Activated naive CD4-positive, alpha-beta T cell (primary cell): ENCODE results near the gene COPB1.
A peak's percentile ranks its signal among the peaks of the same experiment; 100 is the strongest.

ENCODE experiments used
- DNase-seq, 4 experiments: peaks; one replicate each; lab custom pipeline; 2025; lab: John Stamatoyannopoulos, UW

The COPB1 gene

DNA sequence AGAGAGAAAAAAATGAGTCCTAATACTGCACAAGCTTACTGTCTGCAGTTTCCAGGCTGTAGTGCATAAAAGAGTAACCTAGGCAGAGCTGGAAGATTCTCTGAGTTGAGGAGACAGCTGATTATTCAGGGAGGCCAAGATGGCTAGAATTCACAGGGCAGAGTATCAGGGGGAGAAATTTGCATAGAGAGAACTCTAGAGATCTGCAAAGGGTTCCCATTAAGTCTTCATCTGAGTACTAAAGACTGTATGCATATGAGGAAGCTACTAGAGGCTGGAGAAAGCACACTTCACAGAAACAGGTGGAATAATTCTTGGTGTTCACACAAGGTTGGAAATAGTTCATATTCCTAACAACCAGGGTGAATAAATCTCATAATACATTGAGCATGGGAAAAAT is 74.0 kb downstream of the COPB1 start:
- no peak for DNase-seq

GRCh38 chr11:14424096-14424495 is 75.5 kb downstream of the COPB1 start:
- DNase-seq = no peak

- DNase-seq = no peak
These were observed 76.0 kb downstream of the COPB1 start for GRCh38 chr11:14423633-14424032.

- DNase-seq = no peak
These were observed 76.8 kb downstream of the COPB1 start for GRCh38 chr11:14422814-14423182.

DNA sequence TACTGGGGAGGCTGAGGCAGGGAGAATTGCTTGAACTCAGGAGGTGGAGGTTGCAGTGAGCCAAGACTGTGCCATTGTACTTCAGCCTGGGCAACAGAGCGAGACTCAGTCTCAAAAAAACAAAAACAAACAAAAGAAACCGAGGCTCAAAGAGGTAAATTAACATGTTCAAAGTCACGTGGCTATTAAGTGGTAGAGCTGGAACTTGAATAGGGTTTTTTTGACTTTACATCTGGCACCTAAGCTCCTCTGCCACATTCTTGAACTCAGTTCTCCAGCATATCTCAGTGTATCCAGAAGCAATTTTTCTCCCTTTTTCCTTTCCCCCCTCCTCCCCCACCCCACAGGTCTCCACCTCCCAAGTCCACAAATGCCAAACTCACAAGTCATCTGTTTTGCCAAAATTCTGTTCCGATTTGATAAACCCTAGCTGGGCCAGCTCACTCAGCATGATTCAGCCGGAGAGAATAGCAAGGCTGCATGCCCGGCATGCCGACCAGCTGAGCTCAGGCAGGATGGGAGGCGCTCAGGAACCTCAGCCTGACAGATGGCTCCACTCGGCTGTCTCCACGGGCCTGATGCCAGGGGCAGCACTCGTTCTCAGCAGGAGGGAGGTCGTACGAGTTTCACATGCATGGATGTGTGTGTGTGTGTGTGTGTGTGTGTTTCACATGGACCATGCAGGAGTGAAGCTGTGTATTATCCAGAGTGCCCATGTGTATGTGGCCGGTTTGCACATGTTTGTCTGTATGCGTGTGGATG is 77.4 kb downstream of the COPB1 start:
- peak in 1 of 4 experiments; percentile 3 for DNase-seq

DNA sequence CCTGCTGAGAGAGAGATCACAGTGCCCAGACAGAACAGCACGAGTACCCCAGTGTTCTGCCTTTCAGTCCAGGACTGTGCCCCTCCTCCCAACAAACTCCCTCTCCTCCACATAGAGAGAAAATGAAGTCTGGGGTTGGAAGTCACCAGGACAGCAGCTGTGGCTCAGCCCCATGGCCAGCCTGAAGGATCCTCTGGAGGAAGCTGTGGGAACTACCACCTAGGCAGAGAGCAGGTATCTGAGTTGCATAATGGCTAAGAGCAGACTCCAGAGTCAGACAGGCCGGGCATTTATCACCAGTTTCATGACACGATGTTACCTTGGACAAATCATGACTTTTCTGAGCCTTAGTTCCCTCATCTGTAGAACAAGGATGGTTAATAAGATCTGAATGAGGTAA is 79.4 kb downstream of the COPB1 start:
- no peak for DNase-seq

GRCh38 chr11:14418801-14419417 is 80.7 kb downstream of the COPB1 start:
- no peak for DNase-seq

DNA sequence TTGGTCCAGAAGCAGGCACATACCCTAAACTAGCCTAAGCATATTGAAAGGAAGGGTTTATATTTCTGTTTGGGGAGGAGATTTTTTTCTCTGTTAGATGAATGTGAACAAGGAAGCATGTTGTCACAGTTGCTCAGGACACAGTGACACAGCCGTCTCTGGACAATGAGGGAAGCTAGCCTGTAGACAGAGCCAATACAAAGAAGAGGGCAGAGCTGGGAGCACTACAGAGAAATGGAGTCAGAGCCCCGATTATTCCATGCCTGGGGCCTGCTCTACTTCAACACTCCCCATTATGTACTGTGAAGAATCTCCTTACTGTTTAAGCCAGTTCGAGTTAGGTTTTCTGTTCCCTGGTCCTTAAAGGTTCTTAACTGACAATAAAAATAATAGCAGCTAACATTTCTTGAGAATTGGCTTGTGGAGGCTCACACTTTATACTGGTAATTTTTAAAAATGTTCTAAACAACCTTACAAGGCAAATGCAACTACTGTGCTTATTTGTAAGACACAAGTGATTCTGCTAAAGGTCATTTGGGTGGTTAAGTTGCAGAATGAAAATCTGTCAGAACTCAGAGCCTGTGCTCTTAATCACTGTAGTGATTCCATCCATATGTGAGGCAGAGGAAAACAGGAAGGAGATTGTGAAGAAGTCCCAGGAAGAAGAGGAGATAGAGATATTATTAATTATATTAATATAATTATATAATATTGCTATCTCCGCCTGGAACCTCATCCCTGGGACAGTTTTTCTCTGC is 81.8 kb downstream of the COPB1 start:
- no peak for DNase-seq

- no peak for DNase-seq
These were observed 82.4 kb downstream of the COPB1 start for GRCh38 chr11:14417186-14417585.

- peak; percentile 7 to 43 (median 28) for DNase-seq
These were observed 84.8 kb downstream of the COPB1 start for GRCh38 chr11:14414470-14415461.

DNA sequence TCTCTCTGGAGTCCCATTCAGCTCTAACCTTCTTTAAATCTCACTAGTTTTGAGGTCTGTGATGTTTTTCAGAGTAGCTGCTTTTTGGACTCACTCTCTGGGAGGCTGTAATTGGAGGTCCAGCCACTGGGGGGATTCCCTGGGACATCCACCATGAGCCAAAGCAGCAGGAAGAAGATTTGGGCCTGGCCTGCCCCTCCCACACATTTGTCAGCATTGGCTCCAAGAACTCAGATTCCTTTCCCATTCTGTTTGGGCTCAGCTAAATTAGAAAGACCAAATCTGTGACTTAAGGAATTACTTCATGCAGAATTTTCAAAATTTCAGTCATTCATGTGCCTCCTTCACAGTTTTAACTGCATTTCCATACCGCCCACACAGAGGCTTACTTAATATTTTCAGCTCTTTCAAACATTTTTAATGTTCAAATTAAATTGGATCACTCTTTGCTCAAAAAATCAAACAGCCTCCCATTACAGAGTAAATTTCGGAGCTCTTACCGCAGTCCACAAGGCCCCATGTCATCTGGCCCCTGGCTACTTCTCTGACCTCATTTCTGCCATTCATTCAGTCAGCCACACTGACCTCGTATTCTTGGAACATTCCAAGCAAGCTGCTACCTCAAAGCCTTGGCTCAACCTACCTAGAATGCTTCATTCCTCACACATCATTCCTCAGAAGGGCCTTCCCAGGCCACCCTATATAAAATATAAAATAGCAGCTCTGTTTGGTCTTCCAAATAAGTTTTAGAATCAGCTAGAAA is 86.1 kb downstream of the COPB1 start:
- DNase-seq = no peak

DNA sequence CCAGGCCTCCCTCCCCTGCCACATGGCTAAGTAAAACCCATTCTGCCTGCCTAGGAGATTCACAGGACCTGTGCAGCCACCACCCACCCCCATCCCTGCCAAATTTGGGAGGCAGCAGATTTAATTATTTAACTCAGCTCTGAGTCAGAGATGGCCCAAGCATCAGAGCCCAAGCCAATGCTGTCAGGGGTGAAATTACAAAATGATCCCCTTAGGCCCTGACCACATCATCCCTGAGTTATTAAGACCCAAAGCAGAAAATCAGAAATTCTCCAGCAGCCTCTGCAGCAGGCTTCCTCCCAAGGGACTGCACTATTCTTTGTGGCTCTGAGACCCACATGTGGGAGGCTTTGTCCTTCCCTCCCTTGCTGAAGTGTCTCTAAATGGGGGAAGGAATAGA is 87.8 kb downstream of the COPB1 start:
- DNase-seq = no peak

GRCh38 chr11:14409891-14410290 is 89.7 kb downstream of the COPB1 start:
- no peak for DNase-seq

GRCh38 chr11:14408612-14409011 is 91.0 kb downstream of the COPB1 start:
- DNase-seq = no peak
